GM23338 (cell line): ENCODE data around the gene EVA1B. TPM values are rescaled to one million over a fixed set of nuclear protein-coding genes. Genes with fewer than 3 reads are reported as not detected.

Experiments used
- ATAC-seq: fragments of 200-7000 bp; cut with Tn5 transposase; 3 replicates; pipeline ENCODE4 v1.9.1; 2020
- DNase-seq: peaks from one replicate; pipeline ENCODE4 v3.0.0-alpha.2; 2015; ENCODE audit warnings: low spot score
- H2AFZ ChIP-seq: fragments of 200-600 bp; sonication (generic); 2 replicates; pipeline ENCODE4 v1.8.0; 2016; ENCODE audit warnings: antibody characterized with exemption, mild to moderate bottlenecking, moderate library complexity
- H3F3A ChIP-seq: fragments of 200-600 bp; sonication (generic); replicated peaks from 2 replicates; pipeline ENCODE4 v1.8.0; 2017; ENCODE audit warnings: antibody characterized with exemption, mixed run types, low read depth
- H3K27ac ChIP-seq: fragments of 200-600 bp; sonication (generic); 2 replicates; pipeline ENCODE4 v1.6.1; 2016; ENCODE audit warnings: low read depth
- H3K27me3 ChIP-seq: fragments of 200-600 bp; sonication (generic); 2 replicates; pipeline ENCODE4 v1.8.0; 2016; ENCODE audit warnings: mild to moderate bottlenecking, mixed run types, moderate library complexity; ENCODE audit not compliant: insufficient read depth
- H3K36me3 ChIP-seq: fragments of 200-600 bp; sonication (generic); 2 replicates; pipeline ENCODE4 v1.8.0; 2016; ENCODE audit warnings: mild to moderate bottlenecking; ENCODE audit not compliant: insufficient read depth
- H3K4me1 ChIP-seq: fragments of 200-600 bp; sonication (generic); 2 replicates; pipeline ENCODE4 v1.8.0; 2016; ENCODE audit warnings: mild to moderate bottlenecking, moderate library complexity; ENCODE audit not compliant: insufficient read depth
- H3K4me2 ChIP-seq: fragments of 200-600 bp; sonication (generic); 2 replicates; pipeline ENCODE4 v1.7.1; 2017; ENCODE audit warnings: mixed run types
- H3K4me3 ChIP-seq: fragments of 200-600 bp; sonication (generic); 2 replicates; pipeline ENCODE4 v1.6.1; 2016; ENCODE audit warnings: mixed run types
- H3K79me2 ChIP-seq: fragments of 200-600 bp; sonication (generic); replicated peaks from 2 replicates; pipeline ENCODE4 v1.8.0; 2017; ENCODE audit warnings: mild to moderate bottlenecking; ENCODE audit not compliant: insufficient read depth
- H3K9me2 ChIP-seq: fragments of 200-600 bp; sonication (generic); 2 replicates; pipeline ENCODE4 v1.8.0; 2017; ENCODE audit not compliant: insufficient read depth
- H4K20me1 ChIP-seq: fragments of 200-600 bp; sonication (generic); replicated peaks from 2 replicates; pipeline ENCODE4 v1.8.0; 2017; ENCODE audit warnings: mild to moderate bottlenecking; ENCODE audit not compliant: insufficient read depth
- H3K27ac Mint-ChIP-seq: 2 replicates; pipeline ENCODE4 v1.8.0; 2020; ENCODE audit warnings: inconsistent platforms, mild to moderate bottlenecking, moderate library complexity, mixed read lengths
- H3K27me3 Mint-ChIP-seq: 3 replicates; pipeline ENCODE4 v1.8.0; 2022; ENCODE audit warnings: low read depth, mild to moderate bottlenecking, moderate library complexity, mixed read lengths, inconsistent platforms; ENCODE audit not compliant: insufficient read depth, poor library complexity
- H3K36me3 Mint-ChIP-seq: 3 replicates; pipeline ENCODE4 v1.8.0; 2021; ENCODE audit warnings: low read depth, mild to moderate bottlenecking, inconsistent platforms, moderate library complexity, mixed read lengths
- H3K4me1 Mint-ChIP-seq: 3 replicates; pipeline ENCODE4 v1.8.0; 2020; ENCODE audit warnings: mild to moderate bottlenecking, inconsistent platforms, mixed read lengths
- H3K4me3 Mint-ChIP-seq: 3 replicates; pipeline ENCODE4 v1.8.0; 2021; ENCODE audit warnings: moderate library complexity, mild to moderate bottlenecking, inconsistent platforms, mixed read lengths
- H3K9me3 Mint-ChIP-seq: 3 replicates; pipeline ENCODE4 v1.8.0; 2020; ENCODE audit warnings: moderate library complexity, mild to moderate bottlenecking, inconsistent platforms, mixed read lengths
- NANOG ChIP-seq: IDR thresholded peaks from 2 replicates; pipeline ENCODE4 v1.6.1; 2016; ENCODE audit warnings: antibody characterized with exemption, borderline replicate concordance
- STAT1 ChIP-seq: IDR thresholded peaks from one replicate; pipeline ENCODE4 v1.6.1; 2016; ENCODE audit warnings: antibody characterized with exemption; ENCODE audit not compliant: unreplicated experiment
- ZNF331 ChIP-seq: fragments of 250-450 bp; sonication (Bioruptor Pico); IDR thresholded peaks from 2 replicates; pipeline ENCODE4 v1.5.0; 2020; ENCODE audit warnings: low read depth, mild to moderate bottlenecking, moderate library complexity
- polyA plus RNA-seq: library from polyadenylated mRNA; unstranded; fragments of >200 nt; fragmentation: Nextera tagmentation; extraction: Ambion mirVana; gene quantifications from 2 replicates; pipeline ENCODE4 v1.2.1, GENCODE V29; 2016
- total RNA-seq: library from RNA; depleted of rRNA; stranded (reverse); fragments of >200 nt; shearing (Covaris generic); gene quantifications from 2 replicates; pipeline ENCODE4 v1.2.3, GENCODE V29; 2014
- TF ChIP-seq, protein P1 (sequence below): IDR thresholded peaks from 2 replicates; pipeline ENCODE4 v1.6.1; 2016; ENCODE audit warnings: antibody characterized with exemption
- TF ChIP-seq, protein P2 (sequence below): IDR thresholded peaks from one replicate; pipeline ENCODE4 v1.6.1; 2018; ENCODE audit warnings: antibody characterized with exemption; ENCODE audit not compliant: unreplicated experiment
- TF ChIP-seq, protein P3 (sequence below), 2 experiments: fragments of 200-600 bp in 1 of 2; sonication (generic) in 1 of 2; conservative IDR thresholded peaks; 2 replicates each; pipeline versions ENCODE4 v1.5.1 to v1.6.1; 2016 to 2017; ENCODE audit warnings: antibody characterized with exemption in 2 of 2, low read depth in 2 of 2, mild to moderate bottlenecking in 2 of 2, moderate library complexity in 1 of 2

The EVA1B gene
- total and polyA plus RNA-seq, 2 experiments from 2014 or later = 9.2 to 27.3 TPM

DNA sequence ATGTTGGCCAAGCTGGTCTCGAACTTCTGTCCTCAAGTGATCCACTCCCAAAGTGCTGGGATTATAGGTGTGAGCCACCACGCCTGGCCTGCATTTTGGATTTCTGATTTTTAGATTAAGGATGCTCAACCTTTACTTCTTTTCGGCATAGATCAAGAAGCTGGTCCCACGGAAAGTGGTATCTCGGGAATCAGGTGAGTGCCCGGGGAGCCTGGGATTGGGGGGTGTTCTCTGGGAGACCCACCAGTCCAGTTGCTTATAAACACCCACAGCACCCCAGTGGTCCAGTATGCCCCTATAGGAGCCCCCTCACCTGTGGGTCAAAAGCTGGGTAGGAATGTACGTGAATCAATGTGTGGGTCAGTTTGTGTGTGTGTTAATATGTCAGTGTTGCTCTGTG, 14.0 kb downstream of the EVA1B start (continued):
- TF ChIP-seq, protein P1, sequence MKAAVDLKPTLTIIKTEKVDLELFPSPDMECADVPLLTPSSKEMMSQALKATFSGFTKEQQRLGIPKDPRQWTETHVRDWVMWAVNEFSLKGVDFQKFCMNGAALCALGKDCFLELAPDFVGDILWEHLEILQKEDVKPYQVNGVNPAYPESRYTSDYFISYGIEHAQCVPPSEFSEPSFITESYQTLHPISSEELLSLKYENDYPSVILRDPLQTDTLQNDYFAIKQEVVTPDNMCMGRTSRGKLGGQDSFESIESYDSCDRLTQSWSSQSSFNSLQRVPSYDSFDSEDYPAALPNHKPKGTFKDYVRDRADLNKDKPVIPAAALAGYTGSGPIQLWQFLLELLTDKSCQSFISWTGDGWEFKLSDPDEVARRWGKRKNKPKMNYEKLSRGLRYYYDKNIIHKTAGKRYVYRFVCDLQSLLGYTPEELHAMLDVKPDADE = no peak
- TF ChIP-seq ZNF331 (CRISPR knock-in tag) = no peak
- no peak for TF ChIP-seq NANOG
- TF ChIP-seq, protein P2, sequence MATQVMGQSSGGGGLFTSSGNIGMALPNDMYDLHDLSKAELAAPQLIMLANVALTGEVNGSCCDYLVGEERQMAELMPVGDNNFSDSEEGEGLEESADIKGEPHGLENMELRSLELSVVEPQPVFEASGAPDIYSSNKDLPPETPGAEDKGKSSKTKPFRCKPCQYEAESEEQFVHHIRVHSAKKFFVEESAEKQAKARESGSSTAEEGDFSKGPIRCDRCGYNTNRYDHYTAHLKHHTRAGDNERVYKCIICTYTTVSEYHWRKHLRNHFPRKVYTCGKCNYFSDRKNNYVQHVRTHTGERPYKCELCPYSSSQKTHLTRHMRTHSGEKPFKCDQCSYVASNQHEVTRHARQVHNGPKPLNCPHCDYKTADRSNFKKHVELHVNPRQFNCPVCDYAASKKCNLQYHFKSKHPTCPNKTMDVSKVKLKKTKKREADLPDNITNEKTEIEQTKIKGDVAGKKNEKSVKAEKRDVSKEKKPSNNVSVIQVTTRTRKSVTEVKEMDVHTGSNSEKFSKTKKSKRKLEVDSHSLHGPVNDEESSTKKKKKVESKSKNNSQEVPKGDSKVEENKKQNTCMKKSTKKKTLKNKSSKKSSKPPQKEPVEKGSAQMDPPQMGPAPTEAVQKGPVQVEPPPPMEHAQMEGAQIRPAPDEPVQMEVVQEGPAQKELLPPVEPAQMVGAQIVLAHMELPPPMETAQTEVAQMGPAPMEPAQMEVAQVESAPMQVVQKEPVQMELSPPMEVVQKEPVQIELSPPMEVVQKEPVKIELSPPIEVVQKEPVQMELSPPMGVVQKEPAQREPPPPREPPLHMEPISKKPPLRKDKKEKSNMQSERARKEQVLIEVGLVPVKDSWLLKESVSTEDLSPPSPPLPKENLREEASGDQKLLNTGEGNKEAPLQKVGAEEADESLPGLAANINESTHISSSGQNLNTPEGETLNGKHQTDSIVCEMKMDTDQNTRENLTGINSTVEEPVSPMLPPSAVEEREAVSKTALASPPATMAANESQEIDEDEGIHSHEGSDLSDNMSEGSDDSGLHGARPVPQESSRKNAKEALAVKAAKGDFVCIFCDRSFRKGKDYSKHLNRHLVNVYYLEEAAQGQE = no peak
- TF ChIP-seq, protein P3, sequence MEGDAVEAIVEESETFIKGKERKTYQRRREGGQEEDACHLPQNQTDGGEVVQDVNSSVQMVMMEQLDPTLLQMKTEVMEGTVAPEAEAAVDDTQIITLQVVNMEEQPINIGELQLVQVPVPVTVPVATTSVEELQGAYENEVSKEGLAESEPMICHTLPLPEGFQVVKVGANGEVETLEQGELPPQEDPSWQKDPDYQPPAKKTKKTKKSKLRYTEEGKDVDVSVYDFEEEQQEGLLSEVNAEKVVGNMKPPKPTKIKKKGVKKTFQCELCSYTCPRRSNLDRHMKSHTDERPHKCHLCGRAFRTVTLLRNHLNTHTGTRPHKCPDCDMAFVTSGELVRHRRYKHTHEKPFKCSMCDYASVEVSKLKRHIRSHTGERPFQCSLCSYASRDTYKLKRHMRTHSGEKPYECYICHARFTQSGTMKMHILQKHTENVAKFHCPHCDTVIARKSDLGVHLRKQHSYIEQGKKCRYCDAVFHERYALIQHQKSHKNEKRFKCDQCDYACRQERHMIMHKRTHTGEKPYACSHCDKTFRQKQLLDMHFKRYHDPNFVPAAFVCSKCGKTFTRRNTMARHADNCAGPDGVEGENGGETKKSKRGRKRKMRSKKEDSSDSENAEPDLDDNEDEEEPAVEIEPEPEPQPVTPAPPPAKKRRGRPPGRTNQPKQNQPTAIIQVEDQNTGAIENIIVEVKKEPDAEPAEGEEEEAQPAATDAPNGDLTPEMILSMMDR (conservative IDR thresholded peaks at IDR 0.05; ENCODE audit: low read depth in 2 of 2) = no peak
- no peak for TF ChIP-seq STAT1

DNA sequence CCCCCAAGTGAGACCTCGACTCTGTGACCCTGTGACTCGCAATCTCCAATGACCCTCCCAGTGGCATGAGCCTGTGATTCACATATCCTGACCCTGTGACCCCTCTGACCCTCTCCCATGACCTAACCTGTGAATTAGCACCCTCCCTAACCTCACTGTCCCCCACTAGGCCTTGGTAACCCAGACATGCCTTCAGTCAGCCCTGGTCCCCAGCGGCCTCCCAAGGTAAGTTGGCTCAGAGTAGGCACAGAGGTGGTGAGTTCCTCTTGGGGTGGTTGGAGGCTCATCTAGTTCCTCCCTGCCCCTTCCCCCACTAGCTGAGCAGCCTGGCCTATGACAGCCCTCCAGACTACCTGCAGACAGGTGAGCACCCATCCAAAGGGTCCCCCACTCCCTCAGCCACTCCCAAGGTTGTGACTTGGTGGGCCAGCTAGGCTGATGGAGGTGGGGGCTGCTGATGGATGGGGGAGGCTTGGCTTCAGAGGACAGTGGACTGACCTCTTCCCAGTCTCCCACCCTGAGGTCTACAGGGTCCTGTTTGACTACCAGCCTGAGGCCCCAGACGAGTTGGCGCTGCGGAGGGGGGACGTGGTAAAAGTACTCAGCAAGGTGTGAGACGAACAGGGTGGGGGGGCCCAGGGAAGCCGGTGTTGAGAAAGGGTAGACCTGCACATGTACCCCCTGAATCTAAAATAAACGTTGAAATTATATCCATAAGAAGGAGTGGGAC, 15.7 kb downstream of the EVA1B start:
- Histone ChIP-seq H3K4me3 (peak overlapping the region; percentile 76), H3K4me1 (peaks cover 12% of the 10 kb centered on the region), H4K20me1 (peaks cover 6% of the 10 kb centered on the region), H3K27ac (no peak overlapping the region), H3K79me2 (no peaks in the 10 kb centered on the region), H3F3A (peaks cover 12% of the 10 kb centered on the region), H3K9me2 (no peaks in the 10 kb centered on the region), H3K27me3 (no peaks in the 10 kb centered on the region), H3K4me2 (peak overlapping the region; percentile 81), H3K36me3 (peaks cover 6% of the 10 kb centered on the region), H2AFZ (no peak overlapping the region)
- H3K9me3 Mint-ChIP-seq = no peaks in the 10 kb centered on the region
- DNase-seq = peak; percentile 10
- no peak for ATAC-seq
- TF ChIP-seq ZNF331 (CRISPR knock-in tag) = no peak
- H3K27me3 Mint-ChIP-seq = peaks cover 14% of the 10 kb centered on the region
- H3K36me3 Mint-ChIP-seq = peaks cover 45% of the 10 kb centered on the region
- peaks cover 13% of the 10 kb centered on the region for H3K4me1 Mint-ChIP-seq
- no peak overlapping the region for H3K27ac Mint-ChIP-seq
- peak overlapping the region; percentile 93 for H3K4me3 Mint-ChIP-seq
